K562 (cell line): ENCODE measurements around the gene GALNT12. TPM values are rescaled to one million over a fixed set of nuclear protein-coding genes. Genes with fewer than 3 reads are reported as not detected.

ENCODE experiments used
- ASH1L ChIP-seq: fragments of 450-650 bp; IDR thresholded peaks from 2 replicates; pipeline ENCODE4 v1.6.1; 2018; ENCODE audit warnings: borderline replicate concordance, mild to moderate bottlenecking, low read depth; ENCODE audit not compliant: partially characterized antibody
- BDP1 ChIP-seq: IDR thresholded peaks from 3 replicates; pipeline ENCODE4 v1.6.1; 2011; ENCODE audit not compliant: insufficient read length, insufficient read depth
- BRD4 ChIP-seq: fragments of 200-600 bp; sonication (generic); IDR thresholded peaks from 2 replicates; pipeline ENCODE4 v1.6.1; 2017; ENCODE audit warnings: inconsistent platforms
- CBX2 ChIP-seq: fragments of 200-600 bp; sonication (generic); IDR thresholded peaks from one replicate; pipeline ENCODE4 v1.6.1; 2012; ENCODE audit warnings: mild to moderate bottlenecking, low read length, inconsistent platforms; ENCODE audit not compliant: insufficient read depth, poor library complexity, severe bottlenecking
- COPS2 ChIP-seq: fragments of 450-650 bp; conservative IDR thresholded peaks from 2 replicates; pipeline ENCODE4 v1.6.1; 2016; ENCODE audit warnings: mild to moderate bottlenecking, moderate library complexity
- EHMT2 ChIP-seq: fragments of 450-650 bp; IDR thresholded peaks from 2 replicates; pipeline ENCODE4 v1.6.1; 2018; ENCODE audit warnings: antibody characterized with exemption
- ETS2 ChIP-seq: IDR thresholded peaks from 2 replicates; pipeline ENCODE4 v1.6.1; 2016; ENCODE audit warnings: borderline replicate concordance, missing genetic modification characterization, mild to moderate bottlenecking, moderate library complexity, missing compliant biosample characterization; ENCODE audit not compliant: poor library complexity, severe bottlenecking
- ETV5 ChIP-seq: sonication (generic); formaldehyde crosslinking; IDR thresholded peaks from 2 replicates; pipeline ENCODE4 v1.4.0; 2020; ENCODE audit warnings: low read depth, mild to moderate bottlenecking, missing genetic modification reagents
- FOXM1 ChIP-seq, 2 experiments: fragments of 450-650 bp in 1 of 2; sonication (generic) in 1 of 2; formaldehyde crosslinking in 1 of 2; IDR thresholded peaks; 2 replicates each; pipeline versions ENCODE4 v1.6.1 to v1.9.0; 2017 to 2022; ENCODE audit warnings: low read depth in 2 of 2, mild to moderate bottlenecking in 2 of 2, missing genetic modification reagents in 1 of 2, moderate library complexity in 1 of 2
- HCFC1 ChIP-seq: IDR thresholded peaks from 2 replicates; pipeline ENCODE4 v1.6.1; 2012; ENCODE audit warnings: low read depth, low read length, improper control_type of control experiment
- HDAC1 ChIP-seq, 2 experiments: fragments of 450-650 bp; IDR thresholded peaks; 2 replicates each; pipeline ENCODE4 v1.6.1; 2016 to 2017; ENCODE audit warnings: inconsistent platforms in 1 of 2, mild to moderate bottlenecking in 1 of 2, moderate library complexity in 1 of 2
- HDAC8 ChIP-seq: fragments of 450-650 bp; IDR thresholded peaks from 2 replicates; pipeline ENCODE4 v1.6.1; 2016; ENCODE audit warnings: mild to moderate bottlenecking, missing genetic modification characterization, moderate library complexity, missing compliant biosample characterization
- HIVEP1 ChIP-seq: fragments of 250-450 bp; sonication (Bioruptor Pico); IDR thresholded peaks from 2 replicates; pipeline ENCODE4 v1.4.0; 2020; ENCODE audit warnings: mild to moderate bottlenecking
- L3MBTL2 ChIP-seq: fragments of 450-650 bp; IDR thresholded peaks from 2 replicates; pipeline ENCODE4 v1.6.1; 2016; ENCODE audit warnings: mild to moderate bottlenecking, moderate library complexity
- MECOM ChIP-seq: fragments of 250-450 bp; sonication (Bioruptor Pico); IDR thresholded peaks from 2 replicates; pipeline ENCODE4 v1.8.0; 2022; ENCODE audit warnings: inconsistent platforms
- MEIS2 ChIP-seq: fragments of 450-650 bp; IDR thresholded peaks from 2 replicates; pipeline ENCODE4 v1.6.1; 2014; ENCODE audit warnings: mild to moderate bottlenecking; ENCODE audit not compliant: partially characterized antibody
- NR4A1 ChIP-seq, 2 experiments: fragments of 250-450 bp in 1 of 2; fragments of 450-650 bp in 1 of 2; sonication (Bioruptor Pico) in 1 of 2; IDR thresholded peaks; 2 replicates each; pipeline versions ENCODE4 v1.4.0 to v1.6.1; 2016 to 2020; ENCODE audit warnings: mild to moderate bottlenecking in 2 of 2, missing compliant biosample characterization in 1 of 2, missing genetic modification characterization in 1 of 2, moderate library complexity in 1 of 2
- POLR2H ChIP-seq: IDR thresholded peaks from 2 replicates; pipeline ENCODE4 v1.6.1; 2016; ENCODE audit warnings: missing genetic modification characterization, low read depth, mild to moderate bottlenecking, control low read depth, missing compliant biosample characterization, moderate library complexity
- RBM17 ChIP-seq: fragments of 200-400 bp; formaldehyde crosslinking; IDR thresholded peaks from 2 replicates; pipeline ENCODE4 v1.6.1; 2017; ENCODE audit warnings: low read depth, mild to moderate bottlenecking, low read length, borderline replicate concordance
- SIN3A ChIP-seq, 2 experiments: fragments of 150-350 bp in 1 of 2; IDR thresholded peaks; 2 replicates each; pipeline ENCODE4 v1.6.1; 2011 to 2016; ENCODE audit warnings: borderline replicate concordance in 2 of 2, low read depth in 2 of 2, low read length in 2 of 2, mild to moderate bottlenecking in 2 of 2, moderate library complexity in 2 of 2; ENCODE audit not compliant: control insufficient read depth in 1 of 2
- ZBTB26 ChIP-seq: fragments of 450-650 bp; formaldehyde crosslinking; IDR thresholded peaks from 2 replicates; pipeline ENCODE4 v1.4.0; 2022; ENCODE audit warnings: missing genetic modification characterization
- ZC3H11A ChIP-seq: IDR thresholded peaks from 2 replicates; pipeline ENCODE4 v1.6.1; 2012; ENCODE audit warnings: low read depth, low read length, improper control_type of control experiment
- ZEB2 ChIP-seq: fragments of 450-650 bp; IDR thresholded peaks from 2 replicates; pipeline ENCODE4 v1.6.1; 2016
- ZNF175 ChIP-seq: fragments of 200-800 bp; sonication (Bioruptor generic); IDR thresholded peaks from 2 replicates; pipeline ENCODE4 v1.6.1; 2016; ENCODE audit warnings: low read depth, mild to moderate bottlenecking, missing genetic modification characterization, missing compliant biosample characterization
- ZNF184 ChIP-seq: sonication (generic); formaldehyde crosslinking; IDR thresholded peaks from 2 replicates; pipeline ENCODE4 v1.5.0; 2020; ENCODE audit warnings: missing genetic modification reagents
- ZNF232 ChIP-seq: sonication (generic); formaldehyde crosslinking; IDR thresholded peaks from 2 replicates; pipeline ENCODE4 v1.8.0; 2022; ENCODE audit warnings: mild to moderate bottlenecking, missing genetic modification reagents
- ZNF3 ChIP-seq: fragments of 250-450 bp; sonication (Bioruptor Pico); IDR thresholded peaks from 2 replicates; pipeline ENCODE4 v1.5.0; 2021; ENCODE audit warnings: mild to moderate bottlenecking, moderate library complexity
- polyA plus RNA-seq, 8 experiments: library from polyadenylated mRNA; depleted of rRNA in 4 of 8; stranded (reverse) in 5 of 8; unstranded in 3 of 8; fragments of >200 nt; fragmentation: Nextera tagmentation in 2 of 8; fragmentation: Illumina TruSeq in 1 of 8; extraction: Ambion mirVana in 2 of 8; extraction: Trizol in 1 of 8; gene quantifications; 2 replicates each; pipeline versions ENCODE4 v1.2.1 to v1.2.3, GENCODE V29; 2011 to 2014; ENCODE audit warnings: inconsistent platforms in 1 of 8, missing spikeins in 1 of 8
- total RNA-seq, 7 experiments: library from RNA; depleted of rRNA in 6 of 7; stranded (reverse); fragments of >200 nt in 6 of 7; fragmentation: Illumina TruSeq in 2 of 7; extraction: Trizol in 2 of 7; gene quantifications; 2 replicates each; pipeline versions ENCODE4 v1.2.1 to v1.2.3, GENCODE V29; 2011 to 2021; ENCODE audit warnings: low replicate concordance in 1 of 7

GALNT12 gene
- total and polyA plus RNA-seq, 9 of the 15 experiments (the other 6 are each of a cell fraction or from before 2014, with no cell fraction given), result 29.7 to 82.9 (median 44.2) TPM

GRCh38 chr9:98833090-98833956, 25.9 kb downstream of the GALNT12 start (continued):
- TF ChIP-seq BDP1 (no peak), POLR2H (peak; percentile 70; the same call in 1 of the 2 replicates), ZBTB26 (CRISPR knock-in tag) (no peak), HIVEP1 (CRISPR knock-in tag) (no peak), RBM17 (no peak), MECOM (CRISPR knock-in tag) (peak; percentile 81), ETS2 (no peak), ZNF232 (CRISPR knock-in tag) (0 out of 2 replicates have a peak, but pooled peaks have one; percentile 9), EHMT2 (0 out of 2 replicates have a peak, but pooled peaks have one; percentile 3), HCFC1 (0 out of 2 replicates have a peak, but pooled peaks have one; percentile 33), MEIS2 (peak; percentile 71), ASH1L (peak; percentile 62), SIN3A (IDR thresholded peaks at IDR 0.05; ENCODE audit: borderline replicate concordance in 2 of 2, control insufficient read depth in 1 of 2, low read depth in 2 of 2, low read length in 2 of 2) (peak in 1 of 2 experiments; percentile 68; a peak in 1 of 4 replicates), BRD4 (peak; percentile 87), NR4A1 (CRISPR knock-in tag; IDR thresholded peaks at IDR 0.05) (no peak), NR4A1 (tag; IDR thresholded peaks at IDR 0.05) (peak; percentile 53; the same call in 1 of the 2 replicates), L3MBTL2 (peak; percentile 97), ZNF175 (CRISPR knock-in tag) (peak; percentile 95), HDAC1 (IDR thresholded peaks at IDR 0.05) (peak in 1 of 2 experiments; percentile 82; a peak in 2 of 4 replicates), ZNF184 (CRISPR knock-in tag) (no peak), ZC3H11A (no peak), FOXM1 (IDR thresholded peaks at IDR 0.05; ENCODE audit: low read depth) (peak; percentile 16; the same call in 1 of the 2 replicates), FOXM1 (CRISPR knock-in tag; IDR thresholded peaks at IDR 0.05; ENCODE audit: low read depth) (no peak; the same call in 1 of the 2 replicates), ETV5 (CRISPR knock-in tag) (peak; percentile 92), HDAC8 (tag) (peak; percentile 52; the same call in 1 of the 2 replicates), ZNF3 (CRISPR knock-in tag) (no peak), CBX2 (no peak), ZEB2 (peak; percentile 92), COPS2 (no peak)
